Stimulated activated naive CD8-positive, alpha-beta T cell treated with anti-CD3 and anti-CD28 coated beads, Interleukin-15, Interleukin-2, amounts not matched to agents 100 ng/mL and 50 ng/mL, for 24 hours (primary cell): ENCODE results near the gene RHOA.
"Not testable (repeated sequence)": the region's sequence is repeated elsewhere in the genome, so short reads cannot be mapped to it uniquely, and the experiment has no call there.

Source experiments
- H3K27ac Mint-ChIP-seq: one replicate; pipeline ENCODE4 v1.8.0; 2021; ENCODE audit warnings: mild to moderate bottlenecking, mixed read lengths
- H3K27me3 Mint-ChIP-seq: one replicate; pipeline ENCODE4 v1.8.0; 2021; ENCODE audit warnings: mixed read lengths
- H3K36me3 Mint-ChIP-seq: one replicate; pipeline ENCODE4 v1.8.0; 2021; ENCODE audit warnings: low read depth, mixed read lengths
- H3K4me1 Mint-ChIP-seq: one replicate; pipeline ENCODE4 v1.8.0; 2021; ENCODE audit warnings: low read depth, mixed read lengths
- H3K4me3 Mint-ChIP-seq: one replicate; pipeline ENCODE4 v1.8.0; 2021; ENCODE audit warnings: mild to moderate bottlenecking, mixed read lengths
- H3K9me3 Mint-ChIP-seq: one replicate; pipeline ENCODE4 v1.8.0; 2021; ENCODE audit warnings: mixed read lengths

RHOA gene

DNA sequence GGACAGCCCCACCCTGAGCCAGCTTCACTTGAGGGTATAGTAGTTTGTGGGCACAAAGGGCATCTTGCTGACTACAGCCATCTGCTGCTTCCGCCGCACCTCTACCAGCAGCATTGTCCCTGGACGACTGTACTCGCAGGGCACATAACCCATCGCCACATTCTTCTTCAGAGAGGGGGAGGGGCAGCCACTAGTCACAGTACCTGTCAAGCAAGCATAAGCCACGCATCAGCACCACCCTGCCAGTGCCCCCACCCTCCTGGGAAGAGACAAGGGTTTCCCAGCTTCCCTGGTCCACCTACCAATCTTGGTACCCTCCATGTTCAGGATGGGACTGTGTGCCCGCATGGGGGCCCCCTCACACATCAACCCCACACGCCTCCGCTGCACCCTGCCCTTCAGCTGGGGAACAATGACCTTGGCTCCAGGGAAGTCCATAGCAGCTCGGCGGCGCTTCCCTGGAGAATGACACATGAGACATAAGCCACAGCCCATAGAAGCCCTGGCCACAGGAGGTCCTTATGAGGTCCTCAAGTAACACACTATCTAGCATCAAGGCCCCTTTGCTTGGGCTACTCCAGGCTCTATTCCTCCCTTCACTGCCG, 5.8 kb upstream of the RHOA start:
- H3K4me3 Mint-ChIP-seq: no peak overlapping the region
- peaks cover 31% of the 10 kb centered on the region for H3K36me3 Mint-ChIP-seq
- H3K4me1 Mint-ChIP-seq: peaks cover 77% of the 10 kb centered on the region
- H3K27me3 Mint-ChIP-seq: no peaks in the 10 kb centered on the region
- no peak overlapping the region for H3K27ac Mint-ChIP-seq
- no peaks in the 10 kb centered on the region for H3K9me3 Mint-ChIP-seq

DNA sequence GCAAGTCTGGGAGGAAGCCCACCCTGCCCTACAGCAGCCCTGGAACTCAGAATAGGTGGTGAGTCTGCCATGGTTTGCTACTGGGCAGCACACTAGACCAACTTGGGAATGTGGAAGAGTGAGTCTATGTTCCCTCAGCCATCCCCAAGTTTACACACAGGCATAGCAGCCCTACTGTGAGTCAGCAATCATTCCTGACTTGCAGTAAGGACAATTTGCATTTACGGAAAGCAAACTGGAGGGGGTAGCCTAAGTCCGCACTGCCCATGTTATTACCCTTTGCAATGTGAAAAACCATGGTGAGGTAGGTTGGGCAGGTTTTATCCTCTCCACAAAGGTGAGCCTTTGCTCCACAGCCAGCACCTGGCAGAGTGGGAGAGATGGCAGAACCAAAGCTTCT, 5.1 kb upstream of the RHOA start:
- H3K4me1 Mint-ChIP-seq: peaks cover 77% of the 10 kb centered on the region
- H3K27me3 Mint-ChIP-seq: no peaks in the 10 kb centered on the region
- H3K9me3 Mint-ChIP-seq: no peaks in the 10 kb centered on the region
- H3K27ac Mint-ChIP-seq: peak overlapping the region; percentile 96
- H3K4me3 Mint-ChIP-seq: no peak overlapping the region
- H3K36me3 Mint-ChIP-seq: peaks cover 31% of the 10 kb centered on the region

DNA sequence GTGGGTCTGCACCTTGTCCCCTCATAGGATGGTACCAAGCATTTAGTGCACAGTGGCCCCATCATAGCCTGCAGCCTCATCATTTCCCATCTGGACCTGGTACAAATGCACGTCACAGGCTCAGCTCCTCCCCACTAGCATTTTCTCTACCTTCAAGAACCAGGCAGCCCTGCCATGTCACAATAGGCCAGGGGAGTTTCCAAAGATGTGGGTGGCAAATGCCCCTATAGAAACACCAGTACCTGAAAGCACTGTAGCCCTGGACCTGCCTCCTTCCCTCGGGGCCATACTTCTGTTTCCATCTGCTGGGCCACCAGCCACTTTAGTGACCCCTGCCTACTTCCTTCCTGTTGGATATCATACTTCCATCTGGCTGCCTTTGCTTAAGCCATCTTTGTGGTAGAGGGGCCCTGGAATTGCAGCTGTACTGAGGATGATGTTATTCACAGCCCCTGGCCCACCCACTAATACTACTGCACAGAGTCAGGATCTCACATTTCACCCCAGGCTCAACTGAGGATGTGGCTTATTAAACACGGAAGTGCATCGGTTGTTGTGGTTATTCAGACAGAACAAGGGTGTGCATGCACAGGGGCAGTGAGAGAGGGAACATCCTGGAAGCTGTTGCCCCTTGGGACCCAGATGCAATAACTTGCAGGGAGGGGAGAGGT, 4.3 kb upstream of the RHOA start:
- H3K4me1 Mint-ChIP-seq: peaks cover 69% of the 10 kb centered on the region
- no peaks in the 10 kb centered on the region for H3K27me3 Mint-ChIP-seq
- peaks cover 32% of the 10 kb centered on the region for H3K36me3 Mint-ChIP-seq
- no peaks in the 10 kb centered on the region for H3K9me3 Mint-ChIP-seq
- peak overlapping the region; percentile 71 for H3K4me3 Mint-ChIP-seq
- H3K27ac Mint-ChIP-seq: peak overlapping the region; percentile 96

DNA sequence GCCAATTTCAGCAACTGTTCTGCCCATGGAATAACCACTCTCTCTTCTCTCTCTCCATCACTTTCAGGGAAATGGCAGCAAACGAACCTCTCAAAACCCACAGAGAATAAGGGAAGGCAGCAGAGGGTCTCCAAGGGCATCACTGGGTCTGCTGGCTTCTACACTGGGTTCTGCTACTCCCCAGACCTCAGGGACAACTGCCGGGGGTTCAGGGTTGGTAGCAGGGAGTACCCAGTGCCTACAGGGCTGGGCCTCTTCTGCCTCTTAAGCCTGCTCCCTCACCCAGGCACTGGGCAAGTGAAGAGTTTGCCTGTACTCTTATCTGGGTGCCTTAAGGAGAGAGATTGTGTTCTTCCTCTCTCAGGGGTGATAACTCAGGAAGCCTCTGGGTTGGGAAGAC, 3.0 kb upstream of the RHOA start:
- peaks cover 39% of the 10 kb centered on the region for H3K36me3 Mint-ChIP-seq
- no peaks in the 10 kb centered on the region for H3K27me3 Mint-ChIP-seq
- no peak overlapping the region for H3K4me3 Mint-ChIP-seq
- peak overlapping the region; percentile 61 for H3K27ac Mint-ChIP-seq
- no peaks in the 10 kb centered on the region for H3K9me3 Mint-ChIP-seq
- H3K4me1 Mint-ChIP-seq: peaks cover 68% of the 10 kb centered on the region

DNA sequence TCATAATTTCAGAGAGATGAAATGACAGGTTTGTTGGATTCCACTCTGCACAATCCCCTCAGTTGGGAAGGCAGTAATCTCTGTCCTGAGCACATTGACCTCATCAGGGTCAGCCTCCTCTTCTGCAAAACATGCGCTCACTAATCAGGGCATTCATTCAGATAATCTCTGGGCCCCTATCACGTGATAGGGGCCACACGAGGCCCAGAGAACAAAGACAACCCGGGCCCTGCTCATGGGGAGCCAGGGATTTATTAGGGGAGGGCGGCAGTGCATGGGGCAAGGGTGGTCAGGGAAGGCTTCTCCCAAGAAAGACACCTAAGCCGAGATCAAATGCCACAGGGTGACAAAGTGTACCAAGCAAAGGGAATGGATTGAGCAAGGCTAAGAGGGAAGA, 1.6 kb upstream of the RHOA start:
- Mint-ChIP-seq H3K4me1 (peaks cover 73% of the 10 kb centered on the region), H3K36me3 (peaks cover 41% of the 10 kb centered on the region), H3K9me3 (no peaks in the 10 kb centered on the region), H3K27ac (peak overlapping the region; percentile 96), H3K27me3 (no peaks in the 10 kb centered on the region), H3K4me3 (peak overlapping the region; percentile 96)

DNA sequence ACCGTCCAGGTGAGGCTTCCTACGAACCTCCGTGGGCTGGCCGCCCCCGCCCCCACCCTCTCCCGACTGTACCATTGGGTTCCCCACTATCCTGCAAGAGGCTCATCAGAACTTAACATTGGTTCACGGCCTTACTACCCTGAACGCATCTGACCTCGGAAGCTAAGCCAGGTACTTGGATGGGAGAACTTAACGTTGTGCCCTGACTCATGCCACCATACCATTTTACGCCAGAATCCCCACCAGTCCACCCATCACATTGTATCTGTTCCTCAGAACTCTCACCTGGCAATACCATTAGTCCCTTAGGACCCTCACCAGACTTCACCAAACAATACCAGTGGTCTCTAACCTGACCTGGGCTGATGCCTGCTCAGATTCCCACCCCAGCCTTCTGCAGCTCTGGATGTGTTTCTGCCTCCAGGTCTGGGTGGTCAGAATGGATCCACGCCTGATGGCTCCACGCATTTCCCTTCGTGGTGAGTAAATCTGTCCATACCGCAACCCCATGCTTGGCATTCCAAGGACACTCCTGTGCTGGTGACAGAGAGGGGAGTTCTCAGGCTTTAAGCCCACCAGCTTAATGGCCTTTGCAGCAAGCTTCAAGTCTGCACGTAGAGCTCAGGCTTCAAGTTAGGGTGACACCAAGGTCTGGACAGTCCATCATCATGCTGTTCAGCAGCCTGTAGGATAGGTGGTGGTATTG, 1.0 kb upstream of the RHOA start:
- peaks cover 72% of the 10 kb centered on the region for H3K4me1 Mint-ChIP-seq
- H3K36me3 Mint-ChIP-seq: peaks cover 41% of the 10 kb centered on the region
- no peaks in the 10 kb centered on the region for H3K27me3 Mint-ChIP-seq

DNA sequence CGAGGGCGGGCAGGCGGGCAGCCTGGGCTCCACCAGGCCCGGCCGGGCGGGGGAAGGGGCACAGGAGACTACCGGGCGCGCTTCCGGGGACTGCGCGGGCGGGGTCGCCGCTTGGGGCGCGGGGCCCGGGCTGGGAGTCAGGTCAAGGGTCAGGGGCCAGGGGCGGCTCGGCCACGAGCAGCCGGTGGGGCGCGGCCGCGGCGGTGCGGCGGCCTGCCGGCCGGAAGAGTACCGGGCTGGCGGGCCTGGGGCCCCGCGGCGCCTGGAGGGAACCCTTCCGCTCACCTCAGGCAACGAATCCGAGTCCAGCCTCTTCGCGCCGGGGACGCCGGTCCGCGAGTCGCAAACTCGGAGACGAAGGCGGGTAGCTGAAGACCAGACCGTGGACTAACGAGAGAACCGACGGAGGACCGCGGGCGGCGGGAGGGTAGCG, 225 bp downstream of the RHOA start:
- no peaks in the 10 kb centered on the region for H3K9me3 Mint-ChIP-seq
- H3K27me3 Mint-ChIP-seq: no peaks in the 10 kb centered on the region
- H3K4me3 Mint-ChIP-seq: peak overlapping the region; percentile 96
- peaks cover 41% of the 10 kb centered on the region for H3K36me3 Mint-ChIP-seq
- peaks cover 72% of the 10 kb centered on the region for H3K4me1 Mint-ChIP-seq
- H3K27ac Mint-ChIP-seq: peak overlapping the region; percentile 96

More for the DNA sequence above, 1.0 kb upstream of the RHOA start:
- H3K4me3 Mint-ChIP-seq: peak overlapping the region; percentile 96
- H3K9me3 Mint-ChIP-seq: no peaks in the 10 kb centered on the region
- H3K27ac Mint-ChIP-seq: peak overlapping the region; percentile 96

DNA sequence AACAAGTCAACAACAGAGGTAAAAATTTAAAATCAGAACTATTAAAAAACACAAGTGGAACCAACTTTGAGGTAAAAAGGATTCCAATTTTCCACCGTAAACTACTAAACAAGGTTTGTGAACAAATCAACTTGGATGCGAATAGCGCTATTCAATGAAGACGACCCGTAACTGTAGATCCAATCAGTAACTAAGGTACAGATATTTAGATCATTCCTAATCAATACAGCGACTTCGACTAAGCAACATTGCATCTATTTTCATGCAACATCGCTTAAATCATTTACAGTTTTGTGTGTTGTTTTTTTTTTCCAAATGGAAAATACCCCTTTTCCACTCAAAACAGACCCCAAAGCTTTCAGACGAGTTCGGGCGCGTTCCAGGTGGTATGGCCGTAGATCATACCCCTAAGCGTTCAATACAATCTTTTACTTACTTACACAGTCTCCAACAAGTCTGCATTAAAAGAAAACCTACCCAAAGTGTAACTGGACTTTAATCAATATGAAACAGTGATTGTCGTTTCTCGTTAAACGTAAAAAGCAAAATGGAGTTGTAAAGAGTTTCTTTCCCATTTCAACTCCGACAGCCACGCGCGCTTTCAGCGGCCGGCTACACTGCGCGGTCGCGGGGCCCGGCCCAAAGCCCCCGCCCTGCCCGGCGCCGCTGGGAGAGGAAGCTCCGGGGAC, 786 bp downstream of the RHOA start:
- Mint-ChIP-seq H3K27me3 (no peaks in the 10 kb centered on the region), H3K9me3 (no peaks in the 10 kb centered on the region), H3K27ac (peak overlapping the region; percentile 93), H3K36me3 (peaks cover 41% of the 10 kb centered on the region), H3K4me3 (peak overlapping the region; percentile 96), H3K4me1 (peaks cover 71% of the 10 kb centered on the region)

DNA sequence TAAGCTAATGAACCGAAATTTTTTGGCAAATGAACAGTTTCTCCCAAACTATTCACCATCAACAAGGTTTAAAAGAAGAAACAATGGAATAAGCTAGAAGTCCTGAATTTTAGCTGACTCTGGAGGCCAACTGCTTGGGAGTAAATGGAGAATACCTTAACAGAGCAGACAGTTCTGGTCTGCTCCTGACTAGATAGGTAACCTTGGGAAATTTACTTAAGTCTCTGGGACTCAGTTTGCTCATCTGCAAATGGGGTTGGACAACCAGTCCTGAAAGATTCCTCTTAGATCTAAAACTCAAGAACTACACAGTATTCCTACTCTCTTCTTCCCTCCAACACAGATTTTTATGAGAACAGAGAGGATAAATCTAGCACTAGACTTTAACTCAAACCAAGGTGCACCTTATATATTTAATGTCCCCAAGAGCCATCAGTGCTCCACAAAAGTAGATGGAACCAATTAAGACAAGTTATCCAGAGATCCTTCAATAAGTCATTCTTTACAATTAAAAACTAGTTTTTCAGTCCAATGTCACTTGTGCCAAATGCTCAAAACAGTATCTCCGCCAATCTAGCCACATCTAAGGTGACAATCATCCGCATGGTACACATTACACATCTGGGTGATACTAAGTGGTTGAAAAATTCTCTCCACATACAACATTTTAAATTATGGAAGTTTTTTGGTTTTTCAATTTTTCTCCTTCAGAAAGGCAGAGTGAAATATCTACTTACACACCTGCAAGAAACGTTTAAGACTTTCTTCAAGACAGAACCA, 1.5 kb downstream of the RHOA start:
- H3K4me3 Mint-ChIP-seq: peak overlapping the region; percentile 96

DNA sequence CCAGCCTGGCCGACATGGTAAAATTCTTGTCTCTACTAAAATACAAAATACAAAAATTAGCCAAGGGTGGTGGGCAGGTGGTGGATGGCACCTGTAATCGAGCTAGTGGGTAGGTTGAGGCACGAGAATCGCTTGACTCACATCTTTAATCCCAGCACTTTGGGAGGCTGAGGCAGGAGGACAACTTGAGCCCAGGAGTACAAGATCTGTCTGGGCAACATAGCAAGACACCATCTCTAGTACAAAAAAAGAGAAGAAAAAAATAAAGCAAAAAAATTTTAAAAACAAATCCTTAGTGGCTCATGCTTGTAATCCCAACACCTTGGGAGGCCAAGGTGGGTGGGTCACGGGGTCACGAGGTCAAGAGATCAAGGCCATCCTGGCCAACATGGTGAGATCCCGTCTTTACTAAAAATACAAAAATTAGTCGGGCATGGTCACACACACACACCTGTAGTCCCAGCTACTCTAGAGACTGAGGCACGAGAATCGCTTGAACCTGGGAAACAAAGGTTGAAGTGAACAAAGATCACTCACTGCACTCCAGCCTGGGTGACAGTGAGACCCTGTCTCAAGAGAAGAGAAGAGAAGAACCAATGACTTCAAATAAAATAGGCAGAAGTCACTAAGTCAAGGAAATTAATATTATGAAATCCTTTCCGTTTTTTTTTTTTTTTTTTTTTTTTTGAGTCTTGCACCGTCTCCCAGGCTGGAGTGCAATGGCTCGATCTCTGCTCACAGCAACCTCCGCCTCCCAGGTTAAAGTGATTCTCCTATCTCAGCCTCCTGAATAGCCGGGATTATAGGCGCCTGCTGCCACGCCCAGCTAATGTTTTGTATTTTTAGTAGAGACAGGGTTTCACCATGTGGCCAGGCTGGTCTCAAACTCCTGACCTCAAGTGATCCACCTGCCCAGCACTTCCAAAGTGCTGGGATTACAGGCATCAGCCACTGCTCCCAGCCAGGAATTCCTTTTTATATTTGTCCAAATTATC, 4.9 kb downstream of the RHOA start:
- no peaks in the 10 kb centered on the region for H3K9me3 Mint-ChIP-seq
- H3K27ac Mint-ChIP-seq: no peak overlapping the region

More for the DNA sequence above, 1.5 kb downstream of the RHOA start:
- peaks cover 42% of the 10 kb centered on the region for H3K36me3 Mint-ChIP-seq
- H3K4me1 Mint-ChIP-seq: peaks cover 72% of the 10 kb centered on the region
- peak overlapping the region; percentile 93 for H3K27ac Mint-ChIP-seq
- no peaks in the 10 kb centered on the region for H3K9me3 Mint-ChIP-seq
- no peaks in the 10 kb centered on the region for H3K27me3 Mint-ChIP-seq

DNA sequence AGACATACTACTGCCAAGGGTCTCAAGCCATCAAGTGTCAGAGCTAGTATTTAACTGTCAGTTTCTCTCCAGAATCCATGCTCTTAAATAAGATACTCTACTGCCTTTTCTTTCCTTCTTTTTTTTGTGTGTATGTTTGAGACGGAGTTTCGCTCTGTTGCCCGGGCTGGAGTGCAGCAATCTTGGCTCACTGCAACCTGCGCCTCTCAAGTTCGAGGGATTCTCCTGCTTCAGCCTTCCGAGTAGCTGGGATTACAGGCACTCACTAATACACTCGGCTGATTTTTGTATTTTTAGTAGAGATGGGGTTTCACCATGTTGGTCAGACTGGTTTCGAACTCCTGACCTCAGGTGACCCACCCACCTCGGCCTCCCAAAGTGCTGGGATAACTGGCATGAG, 6.2 kb downstream of the RHOA start:
- peak overlapping the region; percentile 39 for H3K27ac Mint-ChIP-seq
- H3K36me3 Mint-ChIP-seq: peaks cover 54% of the 10 kb centered on the region
- H3K4me1 Mint-ChIP-seq: peaks cover 63% of the 10 kb centered on the region

More for the DNA sequence above, 4.9 kb downstream of the RHOA start:
- Mint-ChIP-seq H3K4me1 (peaks cover 52% of the 10 kb centered on the region), H3K4me3 (peak overlapping the region; percentile 31), H3K36me3 (peaks cover 50% of the 10 kb centered on the region), H3K27me3 (no peaks in the 10 kb centered on the region)

DNA sequence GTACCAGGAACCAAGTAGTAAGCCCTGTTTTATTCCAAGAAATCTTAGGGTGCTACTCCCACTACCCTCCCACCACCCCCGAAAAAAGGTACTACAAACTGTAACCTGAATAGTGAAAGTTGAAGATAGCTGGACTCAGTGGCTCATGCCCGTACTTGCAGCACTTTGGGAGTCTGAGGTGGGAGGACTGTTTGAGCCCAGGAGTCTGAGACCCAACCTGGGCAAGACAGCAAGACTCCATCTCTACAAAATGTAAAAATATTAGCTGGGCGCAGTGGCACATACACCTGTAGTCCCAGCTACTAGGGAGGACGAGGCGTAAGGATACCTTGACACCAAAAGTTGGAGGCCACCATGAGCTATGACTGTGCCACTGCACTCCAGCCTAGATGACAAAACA, 7.9 kb downstream of the RHOA start:
- peaks cover 66% of the 10 kb centered on the region for H3K4me1 Mint-ChIP-seq
- no peak overlapping the region for H3K4me3 Mint-ChIP-seq
- peaks cover 55% of the 10 kb centered on the region for H3K36me3 Mint-ChIP-seq
- H3K27ac Mint-ChIP-seq: no peak overlapping the region
- H3K27me3 Mint-ChIP-seq: no peaks in the 10 kb centered on the region
- no peaks in the 10 kb centered on the region for H3K9me3 Mint-ChIP-seq

More for the DNA sequence above, 6.2 kb downstream of the RHOA start:
- H3K27me3 Mint-ChIP-seq, H3K9me3 Mint-ChIP-seq, H3K4me3 Mint-ChIP-seq: not testable (repeated sequence)

DNA sequence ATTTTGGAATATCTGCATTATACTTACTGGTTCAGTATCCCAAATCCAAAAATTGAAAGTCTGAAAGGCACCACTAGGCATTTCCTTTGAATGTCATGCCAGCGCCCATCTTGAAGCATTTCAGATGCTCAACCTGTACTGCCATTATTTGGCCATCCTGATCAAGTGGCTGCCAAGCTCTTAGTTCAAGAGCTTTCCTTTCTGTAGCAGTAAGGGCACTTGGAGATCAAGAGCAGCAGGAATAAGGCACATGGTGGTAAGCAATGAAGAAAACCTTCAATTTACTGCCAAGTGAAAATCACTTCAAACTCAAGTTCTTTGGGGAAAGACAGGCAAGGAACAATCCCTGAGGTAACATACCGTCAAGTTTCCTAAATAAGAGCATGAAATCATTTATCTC, 10.0 kb downstream of the RHOA start:
- Mint-ChIP-seq H3K9me3 (no peaks in the 10 kb centered on the region), H3K27me3 (no peaks in the 10 kb centered on the region), H3K36me3 (peaks cover 57% of the 10 kb centered on the region), H3K4me3 (no peak overlapping the region), H3K27ac (peak overlapping the region; percentile 65), H3K4me1 (peaks cover 66% of the 10 kb centered on the region)
